ENCODE data around the gene SLC25A38. TPM values are rescaled to one million over a fixed set of nuclear protein-coding genes. Genes with fewer than 3 reads are reported as not detected.

The SLC25A38 gene
- total RNA-seq, 2 donors from 2014 or later: 37.5 to 39.7 TPM

GRCh38 chr3:39404943-39405686 lies 21.9 kb downstream of the SLC25A38 start:
- Mint-ChIP-seq H3K4me3 (no peak overlapping the region), H3K9me3 (no peaks in the 10 kb centered on the region), H3K36me3 (ENCODE audit: insufficient read depth in 2 of 2) (peaks cover 12 to 30% of the 10 kb centered on the region in 2 donors)

GRCh38 chr3:39405687-39406367 lies 22.7 kb downstream of the SLC25A38 start:
- H3K4me1 Mint-ChIP-seq (ENCODE audit: low read depth): peaks cover 45% of the 10 kb centered on the region
- DNase-seq (no peak), ATAC-seq (replicated peaks in 1 of 2) (no peak)
- peaks cover 15 to 31% of the 10 kb centered on the region in 2 donors for H3K36me3 Mint-ChIP-seq (ENCODE audit: insufficient read depth in 2 of 2)
- no peaks in the 10 kb centered on the region for H3K27me3 Mint-ChIP-seq (ENCODE audit: low read depth)
- H3K9me3 Mint-ChIP-seq: no peaks in the 10 kb centered on the region
- H3K27ac Mint-ChIP-seq: peak overlapping the region; percentile 91
- H3K4me3 Mint-ChIP-seq: peak overlapping the region; percentile 90 to 95

More at GRCh38 chr3:39404943-39405686, 21.9 kb downstream of the SLC25A38 start:
- peaks cover 45% of the 10 kb centered on the region for H3K4me1 Mint-ChIP-seq (ENCODE audit: low read depth)
- ATAC-seq (replicated peaks in 1 of 2) (no peak), DNase-seq (no peak)
- no peaks in the 10 kb centered on the region for H3K27me3 Mint-ChIP-seq (ENCODE audit: low read depth)
- no peak overlapping the region for H3K27ac Mint-ChIP-seq

GRCh38 chr3:39406368-39407258 lies 23.4 kb downstream of the SLC25A38 start, which contains the start of gene RPSA:
Gene RPSA, plus strand, starts transcription at chr3:39406720. Its CDS starts 934 bp downstream, at chr3:39407654.
- ATAC-seq (replicated peaks in 1 of 2) (peak; percentile 93 to 94), DNase-seq (peak; percentile 95 to 98)
- H3K9me3 Mint-ChIP-seq: no peaks in the 10 kb centered on the region
- H3K4me1 Mint-ChIP-seq (ENCODE audit: low read depth): peaks cover 48% of the 10 kb centered on the region
- peak within 1 kb of the TSS; percentile 90 to 95 for H3K4me3 Mint-ChIP-seq
- no peaks in the 10 kb centered on the region for H3K27me3 Mint-ChIP-seq (ENCODE audit: low read depth)
- peak within 1 kb of the TSS; percentile 92 for H3K27ac Mint-ChIP-seq
- peaks cover 20 to 37% of the 10 kb centered on the region in 2 donors for H3K36me3 Mint-ChIP-seq (ENCODE audit: insufficient read depth in 2 of 2)

GRCh38 chr3:39407259-39407629 lies 24.1 kb downstream of the SLC25A38 start:
- peak overlapping the region; percentile 90 to 95 for H3K4me3 Mint-ChIP-seq
- no peak for ATAC-seq (replicated peaks in 1 of 2)
- no peaks in the 10 kb centered on the region for H3K9me3 Mint-ChIP-seq
- H3K36me3 Mint-ChIP-seq (ENCODE audit: insufficient read depth in 2 of 2): peaks cover 21 to 41% of the 10 kb centered on the region in 2 donors
- no peaks in the 10 kb centered on the region for H3K27me3 Mint-ChIP-seq (ENCODE audit: low read depth)
- DNase-seq: no peak
- peak overlapping the region; percentile 92 for H3K27ac Mint-ChIP-seq
- peaks cover 46% of the 10 kb centered on the region for H3K4me1 Mint-ChIP-seq (ENCODE audit: low read depth)

- H3K9me3 Mint-ChIP-seq: no peaks in the 10 kb centered on the region
- no peak for ATAC-seq (replicated peaks in 1 of 2)
Observed at GRCh38 chr3:39407773-39408492, 24.8 kb downstream of the SLC25A38 start.

GRCh38 chr3:39408493-39409372 lies 25.6 kb downstream of the SLC25A38 start:
- H3K27ac Mint-ChIP-seq: peak overlapping the region; percentile 92
- no peaks in the 10 kb centered on the region for H3K9me3 Mint-ChIP-seq
- ATAC-seq (replicated peaks in 1 of 2): no peak
- no peaks in the 10 kb centered on the region for H3K27me3 Mint-ChIP-seq (ENCODE audit: low read depth)
- peaks cover 46% of the 10 kb centered on the region for H3K4me1 Mint-ChIP-seq (ENCODE audit: low read depth)
- peak in 1 of 2 donors; percentile 41 for DNase-seq
- peak overlapping the region; percentile 90 to 95 for H3K4me3 Mint-ChIP-seq
- peaks cover 23 to 54% of the 10 kb centered on the region in 2 donors for H3K36me3 Mint-ChIP-seq (ENCODE audit: insufficient read depth in 2 of 2)

More at GRCh38 chr3:39407773-39408492, 24.8 kb downstream of the SLC25A38 start:
- H3K4me3 Mint-ChIP-seq: peak overlapping the region; percentile 90 to 95
- H3K27ac Mint-ChIP-seq: peak overlapping the region; percentile 92
- peaks cover 23 to 48% of the 10 kb centered on the region in 2 donors for H3K36me3 Mint-ChIP-seq (ENCODE audit: insufficient read depth in 2 of 2)
- no peak for DNase-seq
- no peaks in the 10 kb centered on the region for H3K27me3 Mint-ChIP-seq (ENCODE audit: low read depth)
- peaks cover 46% of the 10 kb centered on the region for H3K4me1 Mint-ChIP-seq (ENCODE audit: low read depth)

- H3K4me1 Mint-ChIP-seq (ENCODE audit: low read depth): peaks cover 46% of the 10 kb centered on the region
- ATAC-seq (replicated peaks in 1 of 2): no peak
- H3K36me3 Mint-ChIP-seq (ENCODE audit: insufficient read depth in 2 of 2): peaks cover 23 to 55% of the 10 kb centered on the region in 2 donors
- H3K9me3 Mint-ChIP-seq: no peaks in the 10 kb centered on the region
- no peaks in the 10 kb centered on the region for H3K27me3 Mint-ChIP-seq (ENCODE audit: low read depth)
- no peak for DNase-seq
- peak overlapping the region; percentile 70 to 90 for H3K4me3 Mint-ChIP-seq
- H3K27ac Mint-ChIP-seq: peak overlapping the region; percentile 87
Observed at GRCh38 chr3:39409514-39410136, 26.5 kb downstream of the SLC25A38 start.

- Mint-ChIP-seq H3K27ac (peak overlapping the region; percentile 74), H3K9me3 (no peaks in the 10 kb centered on the region), H3K4me3 (no peak overlapping the region), H3K4me1 (ENCODE audit: low read depth) (peaks cover 45% of the 10 kb centered on the region), H3K36me3 (ENCODE audit: insufficient read depth in 2 of 2) (peaks cover 23 to 55% of the 10 kb centered on the region in 2 donors), H3K27me3 (ENCODE audit: low read depth) (no peaks in the 10 kb centered on the region)
- DNase-seq (no peak), ATAC-seq (replicated peaks in 1 of 2) (no peak)
Observed at GRCh38 chr3:39410893-39411292, 27.7 kb downstream of the SLC25A38 start.

- H3K27me3 Mint-ChIP-seq (ENCODE audit: low read depth): no peaks in the 10 kb centered on the region
Observed at GRCh38 chr3:39412668-39413260, 29.6 kb downstream of the SLC25A38 start.

GRCh38 chr3:39413691-39414420 lies 30.7 kb downstream of the SLC25A38 start:
- peak in 1 of 2 donors; percentile 12 for ATAC-seq (replicated peaks in 1 of 2)
- no peaks in the 10 kb centered on the region for H3K27me3 Mint-ChIP-seq (ENCODE audit: low read depth)
- peaks cover 16 to 36% of the 10 kb centered on the region in 2 donors for H3K36me3 Mint-ChIP-seq (ENCODE audit: insufficient read depth in 2 of 2)

More at GRCh38 chr3:39412668-39413260, 29.6 kb downstream of the SLC25A38 start:
- ATAC-seq (replicated peaks in 1 of 2) (no peak), DNase-seq (no peak)
- H3K36me3 Mint-ChIP-seq (ENCODE audit: insufficient read depth in 2 of 2): peaks cover 19 to 44% of the 10 kb centered on the region in 2 donors
- H3K4me1 Mint-ChIP-seq (ENCODE audit: low read depth): peaks cover 32% of the 10 kb centered on the region
- H3K4me3 Mint-ChIP-seq: no peak overlapping the region
- peak overlapping the region; percentile 66 for H3K27ac Mint-ChIP-seq
- H3K9me3 Mint-ChIP-seq: no peaks in the 10 kb centered on the region

More at GRCh38 chr3:39413691-39414420, 30.7 kb downstream of the SLC25A38 start:
- Mint-ChIP-seq H3K4me3 (no peak overlapping the region), H3K4me1 (ENCODE audit: low read depth) (peaks cover 21% of the 10 kb centered on the region), H3K27ac (peak overlapping the region; percentile 44), H3K9me3 (no peaks in the 10 kb centered on the region)
- no peak for DNase-seq

All from activated T-cell treated with anti-CD3 and anti-CD28 coated beads, Interleukin-2, amount 50 U/mL, for 72 hours (primary cell).